Stromal cell of bone marrow (primary cell): ENCODE data around the gene GLRA2.
"Not testable (repeated sequence)": the region's sequence is repeated elsewhere in the genome, so short reads cannot be mapped to it uniquely, and the experiment has no call there.

Experiments used
- DNase-seq: peaks from one replicate; pipeline ENCODE4 v3.0.0-alpha.2; 2012; ENCODE audit warnings: low read depth

Gene GLRA2

DNA sequence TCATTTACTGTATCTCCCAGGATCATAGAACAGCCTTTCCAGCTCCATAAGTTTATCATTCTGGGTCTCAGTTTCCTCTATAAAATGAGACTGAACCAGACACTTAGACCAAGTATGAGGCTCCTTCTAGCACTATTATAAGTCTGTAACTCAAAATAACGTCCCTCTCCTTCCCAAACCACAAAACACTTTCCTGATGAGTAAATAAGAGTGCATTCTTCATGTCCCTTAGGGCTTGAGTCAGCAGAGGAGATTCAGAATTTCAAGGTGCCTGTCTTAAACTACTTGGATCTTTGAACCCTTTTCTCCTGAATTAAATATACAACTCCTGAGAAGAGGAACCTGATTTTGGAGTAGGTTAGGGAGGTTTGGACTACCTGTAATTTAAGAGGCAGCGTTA is 62.6 kb downstream of the GLRA2 start:
- no peak for DNase-seq

GRCh38 chrX:14594521-14594920 is 65.2 kb downstream of the GLRA2 start:
- no peak for DNase-seq

- DNase-seq: no peak
These were observed 69.0 kb downstream of the GLRA2 start for GRCh38 chrX:14598330-14598729.

- no peak for DNase-seq
These were observed 78.2 kb downstream of the GLRA2 start for GRCh38 chrX:14607446-14607985.

GRCh38 chrX:14612450-14612849 is 83.1 kb downstream of the GLRA2 start:
- DNase-seq: not testable (repeated sequence)

DNA sequence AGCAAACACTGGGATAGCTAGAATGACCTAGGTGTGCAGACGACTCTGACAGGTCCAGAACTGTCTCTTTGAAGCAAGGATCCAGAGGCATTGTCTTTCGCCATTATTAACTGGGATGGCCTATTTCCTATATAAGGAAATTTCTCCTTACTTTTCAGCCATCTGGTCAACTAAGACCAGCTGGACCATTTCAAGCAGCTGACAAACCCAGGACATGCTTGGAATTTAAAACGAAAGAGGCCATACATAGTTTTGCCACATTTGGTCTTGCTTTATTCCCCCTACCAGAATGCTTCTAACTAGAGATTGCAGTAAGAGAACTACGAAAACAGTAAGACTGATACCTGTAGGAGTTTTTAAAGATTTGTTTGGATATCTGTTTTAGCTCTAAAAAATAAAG is 87.0 kb downstream of the GLRA2 start:
- DNase-seq: no peak

DNA sequence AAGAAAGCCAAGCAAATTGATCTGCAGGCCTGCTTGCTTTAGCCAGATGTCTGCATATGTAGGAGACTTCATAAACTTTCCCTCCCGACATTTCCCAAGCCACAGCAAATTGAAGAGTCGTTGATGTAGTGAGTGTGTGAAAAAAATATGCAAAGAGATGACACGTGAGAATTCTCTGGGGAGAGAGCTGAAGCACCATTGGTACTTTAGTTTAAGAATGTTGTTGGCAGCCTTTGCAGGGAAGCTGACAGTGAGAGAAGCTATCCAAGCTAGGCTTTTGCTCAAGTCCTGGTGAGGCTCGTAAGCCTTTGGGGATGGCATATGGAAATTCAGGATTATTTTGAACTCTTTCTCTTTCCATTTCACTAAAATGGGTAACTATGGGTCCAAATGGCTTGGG is 87.5 kb downstream of the GLRA2 start:
- DNase-seq: peak; percentile 39

DNA sequence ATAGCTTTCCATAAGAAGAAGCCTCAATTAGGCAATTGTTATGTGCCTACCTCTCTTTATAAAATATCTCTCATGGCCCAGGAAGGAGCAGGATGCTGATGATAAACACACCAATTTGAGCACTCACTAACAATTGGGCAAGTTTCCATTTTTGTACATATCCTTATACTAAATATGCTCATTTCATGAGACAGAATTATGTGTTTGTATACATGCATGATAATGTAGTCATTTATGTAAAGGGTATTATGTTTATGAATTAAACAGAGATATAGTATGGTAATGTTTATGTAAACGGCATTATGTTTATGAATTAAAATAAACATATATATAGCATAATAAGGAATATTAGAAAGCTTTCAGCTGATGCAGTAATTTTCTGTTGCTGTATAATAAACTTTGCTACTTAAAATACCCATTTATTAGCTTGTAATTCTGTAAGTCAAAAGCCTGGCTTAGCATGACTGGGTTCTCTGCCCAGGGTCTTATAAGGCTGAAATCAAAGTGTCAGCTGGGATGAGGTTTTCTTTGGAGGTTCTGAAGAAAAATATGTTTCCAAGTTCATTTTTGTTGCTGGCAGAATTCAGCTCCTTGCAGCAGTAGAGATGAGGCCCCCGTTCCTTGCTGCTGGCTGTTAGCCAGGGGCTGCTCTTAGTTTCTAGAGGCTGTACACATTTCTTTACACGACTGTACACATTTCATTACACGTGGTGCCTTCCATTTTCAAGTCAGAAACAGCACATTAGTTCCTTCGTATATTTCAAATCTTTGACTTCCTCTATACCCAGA is 89.0 kb downstream of the GLRA2 start:
- DNase-seq: no peak

DNA sequence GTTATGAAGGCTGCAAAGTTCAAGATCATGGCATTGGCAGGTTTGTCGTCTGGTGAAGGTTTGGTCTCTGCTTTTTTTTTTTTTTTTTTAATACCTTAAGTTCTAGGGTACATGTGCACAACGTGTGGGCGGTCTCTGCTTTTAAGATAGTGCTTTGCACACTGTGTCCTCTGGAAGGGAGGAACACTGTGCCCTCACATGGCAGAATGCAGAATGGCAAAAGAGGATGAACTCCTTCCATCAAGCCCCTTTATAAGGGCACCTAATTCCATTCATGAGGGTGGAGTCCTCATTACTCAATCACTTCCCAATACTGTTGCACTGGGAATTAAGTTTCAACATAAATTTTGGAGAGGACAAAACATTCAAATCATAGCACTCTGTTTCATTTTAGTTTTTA is 101.4 kb downstream of the GLRA2 start:
- no peak for DNase-seq

GRCh38 chrX:14641681-14642655 is 112.6 kb downstream of the GLRA2 start:
- DNase-seq: no peak

GRCh38 chrX:14660970-14661369 is 131.6 kb downstream of the GLRA2 start:
- DNase-seq: no peak

DNA sequence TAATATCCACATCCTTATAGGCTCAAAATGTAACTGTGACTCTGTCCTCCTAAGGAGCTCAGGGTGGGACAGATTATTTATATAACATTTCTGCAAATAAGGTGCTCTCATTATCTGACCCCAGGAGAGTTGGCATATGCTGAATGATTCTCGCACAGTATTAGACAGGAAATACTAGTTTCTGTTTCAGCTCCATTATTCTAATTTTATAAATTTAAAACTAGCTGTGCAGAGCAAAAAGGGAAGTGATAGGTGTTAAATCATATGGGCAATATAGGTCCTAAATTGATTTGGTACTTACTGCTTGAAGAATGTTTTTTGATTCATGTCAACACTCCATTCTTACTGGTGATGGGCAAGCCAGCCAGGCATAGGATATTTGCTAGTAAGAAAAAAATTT is 141.5 kb downstream of the GLRA2 start:
- DNase-seq: no peak

GRCh38 chrX:14672611-14673172 is 143.4 kb downstream of the GLRA2 start:
- DNase-seq: no peak

DNA sequence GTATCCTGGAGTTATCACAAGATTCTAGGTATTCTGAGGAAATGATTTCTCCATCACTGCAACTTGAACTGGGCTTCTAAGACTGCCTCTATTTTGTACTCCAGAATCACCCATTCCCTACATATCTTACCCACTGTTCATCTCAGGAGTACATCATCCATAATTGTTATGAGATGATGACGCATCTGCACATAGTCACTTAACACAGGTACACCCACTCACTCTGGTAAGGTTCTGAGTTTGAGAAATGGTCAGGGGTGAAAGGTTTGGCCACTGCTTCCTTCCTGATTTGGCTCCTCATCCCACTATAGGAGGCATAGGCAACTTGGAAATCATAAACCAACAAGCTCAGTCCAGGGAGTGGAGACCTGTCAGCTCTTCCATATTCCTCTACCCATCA is 143.9 kb downstream of the GLRA2 start:
- no peak for DNase-seq

DNA sequence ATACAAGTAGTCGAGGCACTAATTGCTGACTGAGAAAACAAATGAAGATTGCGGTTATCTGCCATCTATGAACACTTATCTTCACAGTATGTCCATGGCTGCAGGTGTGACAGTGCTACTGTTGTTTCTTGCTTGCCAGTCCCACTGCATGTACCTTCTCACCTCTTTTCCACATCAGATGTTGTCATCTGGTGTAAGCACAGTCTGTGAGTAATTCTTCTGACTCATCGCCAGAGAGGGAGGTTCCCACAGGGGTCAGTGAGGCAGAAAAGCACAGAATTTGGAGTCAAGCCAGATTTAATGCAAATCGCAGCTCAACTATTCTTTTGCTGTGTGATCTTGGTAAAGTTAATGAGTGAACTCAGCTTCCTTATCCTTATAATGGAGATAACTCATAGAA is 144.4 kb downstream of the GLRA2 start:
- peak; percentile 60 for DNase-seq

- no peak for DNase-seq
These were observed 146.2 kb downstream of the GLRA2 start for GRCh38 chrX:14675500-14675899.

GRCh38 chrX:14676431-14676830 is 147.1 kb downstream of the GLRA2 start:
- no peak for DNase-seq

DNA sequence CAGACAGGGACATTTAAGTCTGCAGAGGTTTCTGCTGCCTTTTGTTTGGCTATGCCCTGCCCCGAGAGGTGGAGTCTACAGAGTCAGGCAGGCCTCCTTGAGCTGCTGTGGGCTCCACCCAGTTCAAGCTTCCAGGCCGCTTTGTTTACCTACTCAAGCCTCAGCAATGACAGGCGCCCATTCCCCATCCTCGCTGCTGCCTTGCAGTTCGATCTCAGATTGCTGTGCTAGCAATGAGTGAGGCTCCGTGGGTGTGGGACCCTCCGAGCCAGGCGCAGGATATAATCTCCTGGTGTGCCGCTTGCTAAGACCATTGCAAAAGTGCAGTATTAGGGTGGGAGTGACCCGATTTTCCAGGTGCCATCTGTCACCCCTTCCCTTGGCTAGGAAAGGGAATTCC is 159.0 kb downstream of the GLRA2 start:
- DNase-seq: not testable (repeated sequence)

DNA sequence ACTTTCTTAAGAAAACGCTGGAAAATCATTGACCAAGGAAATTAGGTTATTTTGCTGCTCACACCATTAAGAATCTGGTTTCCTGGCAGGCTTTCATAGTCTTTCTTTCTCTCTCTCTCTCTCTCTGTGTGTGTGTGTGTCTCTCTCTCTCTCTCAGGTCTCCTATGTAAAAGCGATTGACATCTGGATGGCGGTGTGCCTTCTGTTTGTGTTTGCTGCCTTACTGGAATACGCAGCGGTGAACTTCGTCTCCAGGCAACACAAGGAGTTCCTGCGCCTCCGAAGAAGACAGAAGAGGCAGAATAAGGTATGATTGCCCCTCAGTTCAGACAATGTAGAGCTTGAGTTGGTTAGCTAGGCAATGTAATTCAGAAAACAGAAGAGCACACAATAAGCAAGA is 161.2 kb downstream of the GLRA2 start:
- no peak for DNase-seq

- DNase-seq: no peak
These were observed 165.3 kb downstream of the GLRA2 start for GRCh38 chrX:14694611-14695010.

DNA sequence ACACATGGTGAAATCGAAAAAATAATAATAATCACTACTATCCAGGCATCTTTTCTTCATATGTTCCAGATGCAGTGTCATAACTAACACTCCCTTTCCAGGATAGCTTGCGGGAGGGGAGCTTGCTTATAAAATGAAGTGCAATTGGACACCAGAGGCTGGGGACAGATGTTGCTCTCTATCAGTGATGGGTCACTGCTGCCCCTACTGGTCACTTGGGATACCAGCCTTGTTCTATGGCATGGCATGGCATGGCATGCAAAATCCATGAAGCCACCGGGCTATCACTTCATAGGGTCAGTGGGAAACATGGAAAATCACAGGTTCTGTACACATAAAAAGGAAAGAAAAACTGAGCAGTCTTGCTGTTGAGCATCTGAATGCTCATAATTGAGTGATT is 168.1 kb downstream of the GLRA2 start:
- DNase-seq: peak; percentile 4

- no peak for DNase-seq
These were observed 169.5 kb downstream of the GLRA2 start for GRCh38 chrX:14698790-14699189.

- no peak for DNase-seq
These were observed 171.6 kb downstream of the GLRA2 start for GRCh38 chrX:14700982-14701381.
